ENCODE data around the gene PROS1. TPM values are rescaled to one million over a fixed set of nuclear protein-coding genes. Genes with fewer than 3 reads are reported as not detected.

PROS1 gene
- total RNA-seq (10 to 100 TPM; 17.0 to 42.8 (median 30.1) TPM), polyA plus RNA-seq (1 to 10 TPM; 2.5 to 5.6 (median 5.0) TPM)
- long read RNA-seq, donor 1, transcript PROS1-202 (15 exons, 3,583 nt), result major isoform, 5 of 13 reads
- long read RNA-seq, donor 1, partial matches to known transcripts, result 8 of 13 reads
- long read RNA-seq, donor 1, other reads (novel, unspliced or antisense), result 0 of 13 reads
- long read RNA-seq, donor 2, partial matches to known transcripts, result 0 of 4 reads
- long read RNA-seq, donor 2, other reads (novel, unspliced or antisense), result 0 of 4 reads

DNA sequence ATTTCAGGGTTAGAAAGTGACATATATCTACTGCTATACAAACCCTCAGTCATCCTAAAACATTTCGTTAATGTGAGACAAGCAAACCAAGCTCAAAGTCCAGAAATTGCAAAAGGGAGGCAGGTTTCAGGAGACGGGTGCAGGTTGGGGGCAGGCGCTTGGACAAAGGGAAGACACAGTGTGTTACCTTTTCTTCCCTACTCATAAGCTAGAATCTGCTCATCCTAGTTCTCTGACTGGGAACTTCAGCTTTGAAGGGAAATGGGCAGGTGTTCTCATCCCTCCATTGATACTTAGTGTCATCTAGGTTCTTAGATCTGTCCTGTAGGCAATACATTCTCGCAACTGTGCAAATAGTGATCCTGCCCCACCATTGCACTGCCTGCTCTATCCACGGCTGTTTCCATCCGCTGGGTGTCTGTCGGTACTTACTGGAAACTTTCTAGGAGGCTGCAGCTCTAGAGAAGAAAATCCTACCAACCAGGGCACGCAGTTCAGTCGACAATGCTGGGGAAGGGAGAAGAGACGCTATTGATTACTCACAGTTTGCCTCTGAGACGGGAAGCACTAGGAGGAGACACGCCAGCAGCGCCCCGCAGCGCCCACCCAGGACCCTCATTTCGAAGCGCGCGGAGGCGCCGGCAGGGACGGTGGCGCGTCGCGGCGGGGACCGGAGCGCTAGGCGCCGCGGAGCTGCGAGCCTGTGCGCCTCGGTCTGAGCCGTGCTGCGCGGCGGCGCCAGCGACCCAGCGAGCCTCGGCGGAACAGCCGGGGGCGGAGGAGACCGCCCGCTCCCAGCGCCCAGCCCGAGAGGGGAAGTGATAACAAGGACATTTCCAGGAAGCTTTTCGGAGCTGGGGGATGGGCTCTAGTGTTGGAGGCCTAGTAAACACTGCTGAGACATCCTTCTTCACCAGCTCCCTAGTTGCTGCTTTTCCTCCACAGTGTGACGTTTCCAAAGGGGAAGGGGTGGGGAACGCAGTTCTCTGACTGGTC lies at the start of gene PROS1:
PROS1 (minus strand) TSS at position 766 of the 996 bp plus-strand sequence; CDS start at position 619, 147 bp downstream.
- peak within 1 kb of the TSS; percentile 29 to 75 (median 46) for H3K4me3 ChIP-seq
- H3K4me1 ChIP-seq, result peaks cover 0 to 25% (median 16%) of the 10 kb centered on the region in 6 donors
- DNase-seq, result peak; percentile 92
- H3K27ac ChIP-seq, result peak within 1 kb of the TSS; percentile 43 to 90 (median 86)
- TF ChIP-seq POLR2A (IDR thresholded peaks at IDR 0.05) (peak in 1 of 3 donors; percentile 31), POLR2AphosphoS5 (IDR thresholded peaks at IDR 0.05) (peak; percentile 75 to 88 (median 86))
- TF ChIP-seq, protein P1, sequence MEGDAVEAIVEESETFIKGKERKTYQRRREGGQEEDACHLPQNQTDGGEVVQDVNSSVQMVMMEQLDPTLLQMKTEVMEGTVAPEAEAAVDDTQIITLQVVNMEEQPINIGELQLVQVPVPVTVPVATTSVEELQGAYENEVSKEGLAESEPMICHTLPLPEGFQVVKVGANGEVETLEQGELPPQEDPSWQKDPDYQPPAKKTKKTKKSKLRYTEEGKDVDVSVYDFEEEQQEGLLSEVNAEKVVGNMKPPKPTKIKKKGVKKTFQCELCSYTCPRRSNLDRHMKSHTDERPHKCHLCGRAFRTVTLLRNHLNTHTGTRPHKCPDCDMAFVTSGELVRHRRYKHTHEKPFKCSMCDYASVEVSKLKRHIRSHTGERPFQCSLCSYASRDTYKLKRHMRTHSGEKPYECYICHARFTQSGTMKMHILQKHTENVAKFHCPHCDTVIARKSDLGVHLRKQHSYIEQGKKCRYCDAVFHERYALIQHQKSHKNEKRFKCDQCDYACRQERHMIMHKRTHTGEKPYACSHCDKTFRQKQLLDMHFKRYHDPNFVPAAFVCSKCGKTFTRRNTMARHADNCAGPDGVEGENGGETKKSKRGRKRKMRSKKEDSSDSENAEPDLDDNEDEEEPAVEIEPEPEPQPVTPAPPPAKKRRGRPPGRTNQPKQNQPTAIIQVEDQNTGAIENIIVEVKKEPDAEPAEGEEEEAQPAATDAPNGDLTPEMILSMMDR (IDR thresholded peaks at IDR 0.05 in 8 of 11, conservative IDR thresholded peaks at IDR 0.05 in 3 of 11), result no peak
- H3K9me3 ChIP-seq, result no peaks in the 10 kb centered on the region
- peaks cover 0 to 21% (median 0%) of the 10 kb centered on the region in 7 donors for H3K27me3 ChIP-seq (replicated peaks in 1 of 7)
- intact Hi-C loops (cut with DNase I; ENCODE audit: low total_unique reads), result no loop called here
- H3K36me3 ChIP-seq, result no peaks in the 10 kb centered on the region
- 1 to 3% (median 2%) methylated on average over 40 to 53 of the region's 53 CpGs for WGBS, 5 donors

GRCh38 chr3:94020293-94020692 lies 46.6 kb upstream of the PROS1 start:
- H3K27me3 ChIP-seq (replicated peaks in 1 of 7), result no peaks in the 10 kb centered on the region
- TF ChIP-seq, protein P1 (IDR thresholded peaks at IDR 0.05 in 8 of 11, conservative IDR thresholded peaks at IDR 0.05 in 3 of 11), result no peak
- no peak for TF ChIP-seq POLR2AphosphoS5 (IDR thresholded peaks at IDR 0.05)
- no peak for TF ChIP-seq POLR2A (IDR thresholded peaks at IDR 0.05)
- no peaks in the 10 kb centered on the region for H3K4me1 ChIP-seq

DNA sequence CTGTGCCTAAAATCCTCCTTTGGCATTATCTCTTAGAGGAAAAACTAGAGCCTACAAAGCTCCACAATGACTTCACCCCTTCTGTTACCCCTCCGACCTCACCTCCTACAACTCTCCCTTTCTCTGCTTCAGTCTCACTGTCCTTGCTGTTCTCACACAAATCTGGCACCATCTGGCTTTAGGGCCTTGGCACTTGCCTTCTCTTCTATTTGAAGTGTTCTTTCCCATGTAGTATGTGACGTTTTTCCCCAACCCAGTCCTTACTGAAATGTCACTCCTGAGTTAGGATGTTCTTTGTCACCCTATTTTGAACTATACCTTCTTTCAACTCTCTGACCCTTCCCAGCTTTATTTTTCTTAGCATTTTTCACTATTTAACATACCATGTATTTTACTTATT lies 46.0 kb upstream of the PROS1 start:
- Histone ChIP-seq H3K4me1 (no peaks in the 10 kb centered on the region), H3K9me3 (no peaks in the 10 kb centered on the region), H3K36me3 (no peaks in the 10 kb centered on the region), H3K4me3 (no peak overlapping the region), H3K27ac (no peak overlapping the region), H3K27me3 (replicated peaks in 1 of 7) (no peaks in the 10 kb centered on the region)
- intact Hi-C loops (cut with DNase I; ENCODE audit: low total_unique reads), result no loop called here
- TF ChIP-seq POLR2AphosphoS5 (IDR thresholded peaks at IDR 0.05) (no peak), POLR2A (IDR thresholded peaks at IDR 0.05) (no peak)
- TF ChIP-seq, protein P1 (IDR thresholded peaks at IDR 0.05 in 8 of 11, conservative IDR thresholded peaks at IDR 0.05 in 3 of 11), result no peak
- 70 to 93% (median 83%) methylated on average over 2 of the region's 2 CpGs for WGBS, 5 donors
- no peak for DNase-seq

More at GRCh38 chr3:94020293-94020692, 46.6 kb upstream of the PROS1 start:
- Histone ChIP-seq H3K4me3 (no peak overlapping the region), H3K27ac (peak overlapping the region in 2 of 8 donors; percentile 15 to 30), H3K36me3 (no peaks in the 10 kb centered on the region), H3K9me3 (no peaks in the 10 kb centered on the region)
- intact Hi-C loops (cut with DNase I; ENCODE audit: low total_unique reads), result no loop called here
- WGBS, 5 donors, result 75 to 87% (median 79%) methylated on average over 3 of the region's 3 CpGs
- DNase-seq, result no peak
